GM23338 (cell line): ENCODE measurements around the gene PXMP2. TPM values are rescaled to one million over a fixed set of nuclear protein-coding genes. Genes with fewer than 3 reads are reported as not detected.

ENCODE experiments used
- ATAC-seq: fragments of 200-7000 bp; cut with Tn5 transposase; 3 replicates; pipeline ENCODE4 v1.9.1; 2020
- DNase-seq: peaks from one replicate; pipeline ENCODE4 v3.0.0-alpha.2; 2015; ENCODE audit warnings: low spot score
- H2AFZ ChIP-seq: fragments of 200-600 bp; sonication (generic); 2 replicates; pipeline ENCODE4 v1.8.0; 2016; ENCODE audit warnings: antibody characterized with exemption, mild to moderate bottlenecking, moderate library complexity
- H3F3A ChIP-seq: fragments of 200-600 bp; sonication (generic); replicated peaks from 2 replicates; pipeline ENCODE4 v1.8.0; 2017; ENCODE audit warnings: antibody characterized with exemption, mixed run types, low read depth
- H3K27ac ChIP-seq: fragments of 200-600 bp; sonication (generic); 2 replicates; pipeline ENCODE4 v1.6.1; 2016; ENCODE audit warnings: low read depth
- H3K27me3 ChIP-seq: fragments of 200-600 bp; sonication (generic); 2 replicates; pipeline ENCODE4 v1.8.0; 2016; ENCODE audit warnings: mild to moderate bottlenecking, mixed run types, moderate library complexity; ENCODE audit not compliant: insufficient read depth
- H3K36me3 ChIP-seq: fragments of 200-600 bp; sonication (generic); 2 replicates; pipeline ENCODE4 v1.8.0; 2016; ENCODE audit warnings: mild to moderate bottlenecking; ENCODE audit not compliant: insufficient read depth
- H3K4me1 ChIP-seq: fragments of 200-600 bp; sonication (generic); 2 replicates; pipeline ENCODE4 v1.8.0; 2016; ENCODE audit warnings: mild to moderate bottlenecking, moderate library complexity; ENCODE audit not compliant: insufficient read depth
- H3K4me2 ChIP-seq: fragments of 200-600 bp; sonication (generic); 2 replicates; pipeline ENCODE4 v1.7.1; 2017; ENCODE audit warnings: mixed run types
- H3K4me3 ChIP-seq: fragments of 200-600 bp; sonication (generic); 2 replicates; pipeline ENCODE4 v1.6.1; 2016; ENCODE audit warnings: mixed run types
- H3K79me2 ChIP-seq: fragments of 200-600 bp; sonication (generic); replicated peaks from 2 replicates; pipeline ENCODE4 v1.8.0; 2017; ENCODE audit warnings: mild to moderate bottlenecking; ENCODE audit not compliant: insufficient read depth
- H3K9me2 ChIP-seq: fragments of 200-600 bp; sonication (generic); 2 replicates; pipeline ENCODE4 v1.8.0; 2017; ENCODE audit not compliant: insufficient read depth
- H4K20me1 ChIP-seq: fragments of 200-600 bp; sonication (generic); replicated peaks from 2 replicates; pipeline ENCODE4 v1.8.0; 2017; ENCODE audit warnings: mild to moderate bottlenecking; ENCODE audit not compliant: insufficient read depth
- H3K27ac Mint-ChIP-seq: 2 replicates; pipeline ENCODE4 v1.8.0; 2020; ENCODE audit warnings: inconsistent platforms, mild to moderate bottlenecking, moderate library complexity, mixed read lengths
- H3K27me3 Mint-ChIP-seq: 3 replicates; pipeline ENCODE4 v1.8.0; 2022; ENCODE audit warnings: low read depth, mild to moderate bottlenecking, moderate library complexity, mixed read lengths, inconsistent platforms; ENCODE audit not compliant: insufficient read depth, poor library complexity
- H3K36me3 Mint-ChIP-seq: 3 replicates; pipeline ENCODE4 v1.8.0; 2021; ENCODE audit warnings: low read depth, mild to moderate bottlenecking, inconsistent platforms, moderate library complexity, mixed read lengths
- H3K4me1 Mint-ChIP-seq: 3 replicates; pipeline ENCODE4 v1.8.0; 2020; ENCODE audit warnings: mild to moderate bottlenecking, inconsistent platforms, mixed read lengths
- H3K4me3 Mint-ChIP-seq: 3 replicates; pipeline ENCODE4 v1.8.0; 2021; ENCODE audit warnings: moderate library complexity, mild to moderate bottlenecking, inconsistent platforms, mixed read lengths
- H3K9me3 Mint-ChIP-seq: 3 replicates; pipeline ENCODE4 v1.8.0; 2020; ENCODE audit warnings: moderate library complexity, mild to moderate bottlenecking, inconsistent platforms, mixed read lengths
- CREB1 ChIP-seq: fragments of 250-450 bp; sonication (Bioruptor Pico); IDR thresholded peaks from 2 replicates; pipeline ENCODE4 v1.5.0; 2020; ENCODE audit warnings: low read depth, mild to moderate bottlenecking, moderate library complexity
- CTCF ChIP-seq, 2 experiments: fragments of 200-600 bp in 1 of 2; sonication (generic) in 1 of 2; conservative IDR thresholded peaks; 2 replicates each; pipeline versions ENCODE4 v1.5.1 to v1.6.1; 2016 to 2017; ENCODE audit warnings: antibody characterized with exemption in 2 of 2, low read depth in 2 of 2, mild to moderate bottlenecking in 2 of 2, moderate library complexity in 1 of 2
- EZH2 ChIP-seq: fragments of 200-600 bp; sonication (generic); IDR thresholded peaks from one replicate; pipeline ENCODE4 v1.8.0; 2017; ENCODE audit warnings: antibody characterized with exemption, mild to moderate bottlenecking, low read depth; ENCODE audit not compliant: unreplicated experiment
- EZH2phosphoT487 ChIP-seq: fragments of 200-600 bp; sonication (generic); IDR thresholded peaks from one replicate; pipeline ENCODE4 v1.8.1; 2018; ENCODE audit warnings: antibody characterized with exemption; ENCODE audit not compliant: unreplicated experiment
- JUNB ChIP-seq: IDR thresholded peaks from one replicate; pipeline ENCODE4 v1.6.1; 2016; ENCODE audit warnings: antibody characterized with exemption; ENCODE audit not compliant: unreplicated experiment
- NANOG ChIP-seq: IDR thresholded peaks from 2 replicates; pipeline ENCODE4 v1.6.1; 2016; ENCODE audit warnings: antibody characterized with exemption, borderline replicate concordance
- POLR2AphosphoS5 ChIP-seq: IDR thresholded peaks from 2 replicates; pipeline ENCODE4 v1.6.1; 2016; ENCODE audit warnings: antibody characterized with exemption, low read depth
- REST ChIP-seq: IDR thresholded peaks from one replicate; pipeline ENCODE4 v1.6.1; 2018; ENCODE audit warnings: antibody characterized with exemption; ENCODE audit not compliant: unreplicated experiment
- STAT1 ChIP-seq: IDR thresholded peaks from one replicate; pipeline ENCODE4 v1.6.1; 2016; ENCODE audit warnings: antibody characterized with exemption; ENCODE audit not compliant: unreplicated experiment
- ZNF114 ChIP-seq: fragments of 250-450 bp; sonication (Bioruptor Pico); IDR thresholded peaks from 2 replicates; pipeline ENCODE4 v1.5.0; 2020; ENCODE audit warnings: mild to moderate bottlenecking, moderate library complexity
- ZNF331 ChIP-seq: fragments of 250-450 bp; sonication (Bioruptor Pico); IDR thresholded peaks from 2 replicates; pipeline ENCODE4 v1.5.0; 2020; ENCODE audit warnings: low read depth, mild to moderate bottlenecking, moderate library complexity
- polyA plus RNA-seq: library from polyadenylated mRNA; unstranded; fragments of >200 nt; fragmentation: Nextera tagmentation; extraction: Ambion mirVana; gene quantifications from 2 replicates; pipeline ENCODE4 v1.2.1, GENCODE V29; 2016
- total RNA-seq: library from RNA; depleted of rRNA; stranded (reverse); fragments of >200 nt; shearing (Covaris generic); gene quantifications from 2 replicates; pipeline ENCODE4 v1.2.3, GENCODE V29; 2014
- TF ChIP-seq, protein P1 (sequence below): IDR thresholded peaks from 2 replicates; pipeline ENCODE4 v1.6.1; 2016; ENCODE audit warnings: antibody characterized with exemption
- TF ChIP-seq, protein P2 (sequence below): fragments of 250-450 bp; sonication (Bioruptor Pico); IDR thresholded peaks from 2 replicates; pipeline ENCODE4 v1.5.0; 2020; ENCODE audit warnings: mild to moderate bottlenecking, moderate library complexity

PXMP2 gene
- total and polyA plus RNA-seq, 2 experiments from 2014 or later, result 17.3 to 19.7 TPM

DNA sequence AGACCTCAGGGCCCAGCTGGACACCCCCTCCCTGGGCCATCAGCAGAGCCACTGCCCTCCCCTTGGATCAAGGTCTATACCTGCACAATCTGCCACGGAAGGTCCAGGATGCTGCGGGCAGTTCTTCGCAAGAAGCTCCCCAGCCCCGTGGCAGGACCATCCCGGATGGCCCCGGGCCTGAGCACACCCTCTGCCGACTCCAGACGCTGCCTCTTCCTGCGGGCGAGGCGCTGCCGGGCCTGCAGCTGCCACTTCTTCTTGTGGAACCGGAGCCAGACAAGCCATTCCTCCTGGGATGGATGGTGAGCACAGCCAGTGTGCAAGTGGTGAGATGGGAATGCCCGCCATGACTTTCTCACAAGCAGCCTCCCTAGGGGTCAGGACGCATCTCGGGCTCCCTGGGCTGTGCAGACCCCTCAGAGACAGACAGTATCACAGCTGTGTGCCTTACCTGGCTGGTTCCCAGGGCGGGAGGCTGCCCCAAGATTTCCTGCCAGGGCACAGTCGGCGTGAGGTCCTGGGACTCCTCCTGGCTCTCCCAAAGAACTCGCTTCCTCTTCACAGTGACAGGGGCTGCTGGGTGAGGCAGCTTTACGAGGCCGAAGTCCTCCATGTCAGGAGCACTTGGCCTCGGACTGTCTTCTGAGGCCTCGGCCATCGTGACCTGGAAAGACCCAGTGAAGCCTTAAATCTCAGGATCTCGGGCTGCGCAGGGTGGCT, 38.0 kb upstream of the PXMP2 start:
- peaks cover 17% of the 10 kb centered on the region for H4K20me1 ChIP-seq
- H3K36me3 ChIP-seq, result peaks cover 49% of the 10 kb centered on the region
- no peaks in the 10 kb centered on the region for H3K4me1 Mint-ChIP-seq
- no peaks in the 10 kb centered on the region for H3K27me3 ChIP-seq
- no peaks in the 10 kb centered on the region for H3K4me1 ChIP-seq
- no peaks in the 10 kb centered on the region for H3F3A ChIP-seq
- no peak overlapping the region for H3K4me3 Mint-ChIP-seq
- H3K36me3 Mint-ChIP-seq, result peaks cover 81% of the 10 kb centered on the region
- DNase-seq, result no peak
- H3K27me3 Mint-ChIP-seq, result peaks cover 2% of the 10 kb centered on the region
- H3K4me3 ChIP-seq, result no peak overlapping the region
- no peak overlapping the region for H3K4me2 ChIP-seq
- TF ChIP-seq JUNB (no peak), CREB1 (no peak), STAT1 (no peak), ZNF331 (no peak), POLR2AphosphoS5 (no peak), NANOG (no peak), ZNF114 (no peak), CTCF (conservative IDR thresholded peaks at IDR 0.05; ENCODE audit: low read depth in 2 of 2) (no peak), REST (no peak), EZH2phosphoT487 (no peak), EZH2 (no peak)
- TF ChIP-seq, protein P1, sequence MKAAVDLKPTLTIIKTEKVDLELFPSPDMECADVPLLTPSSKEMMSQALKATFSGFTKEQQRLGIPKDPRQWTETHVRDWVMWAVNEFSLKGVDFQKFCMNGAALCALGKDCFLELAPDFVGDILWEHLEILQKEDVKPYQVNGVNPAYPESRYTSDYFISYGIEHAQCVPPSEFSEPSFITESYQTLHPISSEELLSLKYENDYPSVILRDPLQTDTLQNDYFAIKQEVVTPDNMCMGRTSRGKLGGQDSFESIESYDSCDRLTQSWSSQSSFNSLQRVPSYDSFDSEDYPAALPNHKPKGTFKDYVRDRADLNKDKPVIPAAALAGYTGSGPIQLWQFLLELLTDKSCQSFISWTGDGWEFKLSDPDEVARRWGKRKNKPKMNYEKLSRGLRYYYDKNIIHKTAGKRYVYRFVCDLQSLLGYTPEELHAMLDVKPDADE, result no peak
- TF ChIP-seq, protein P2, sequence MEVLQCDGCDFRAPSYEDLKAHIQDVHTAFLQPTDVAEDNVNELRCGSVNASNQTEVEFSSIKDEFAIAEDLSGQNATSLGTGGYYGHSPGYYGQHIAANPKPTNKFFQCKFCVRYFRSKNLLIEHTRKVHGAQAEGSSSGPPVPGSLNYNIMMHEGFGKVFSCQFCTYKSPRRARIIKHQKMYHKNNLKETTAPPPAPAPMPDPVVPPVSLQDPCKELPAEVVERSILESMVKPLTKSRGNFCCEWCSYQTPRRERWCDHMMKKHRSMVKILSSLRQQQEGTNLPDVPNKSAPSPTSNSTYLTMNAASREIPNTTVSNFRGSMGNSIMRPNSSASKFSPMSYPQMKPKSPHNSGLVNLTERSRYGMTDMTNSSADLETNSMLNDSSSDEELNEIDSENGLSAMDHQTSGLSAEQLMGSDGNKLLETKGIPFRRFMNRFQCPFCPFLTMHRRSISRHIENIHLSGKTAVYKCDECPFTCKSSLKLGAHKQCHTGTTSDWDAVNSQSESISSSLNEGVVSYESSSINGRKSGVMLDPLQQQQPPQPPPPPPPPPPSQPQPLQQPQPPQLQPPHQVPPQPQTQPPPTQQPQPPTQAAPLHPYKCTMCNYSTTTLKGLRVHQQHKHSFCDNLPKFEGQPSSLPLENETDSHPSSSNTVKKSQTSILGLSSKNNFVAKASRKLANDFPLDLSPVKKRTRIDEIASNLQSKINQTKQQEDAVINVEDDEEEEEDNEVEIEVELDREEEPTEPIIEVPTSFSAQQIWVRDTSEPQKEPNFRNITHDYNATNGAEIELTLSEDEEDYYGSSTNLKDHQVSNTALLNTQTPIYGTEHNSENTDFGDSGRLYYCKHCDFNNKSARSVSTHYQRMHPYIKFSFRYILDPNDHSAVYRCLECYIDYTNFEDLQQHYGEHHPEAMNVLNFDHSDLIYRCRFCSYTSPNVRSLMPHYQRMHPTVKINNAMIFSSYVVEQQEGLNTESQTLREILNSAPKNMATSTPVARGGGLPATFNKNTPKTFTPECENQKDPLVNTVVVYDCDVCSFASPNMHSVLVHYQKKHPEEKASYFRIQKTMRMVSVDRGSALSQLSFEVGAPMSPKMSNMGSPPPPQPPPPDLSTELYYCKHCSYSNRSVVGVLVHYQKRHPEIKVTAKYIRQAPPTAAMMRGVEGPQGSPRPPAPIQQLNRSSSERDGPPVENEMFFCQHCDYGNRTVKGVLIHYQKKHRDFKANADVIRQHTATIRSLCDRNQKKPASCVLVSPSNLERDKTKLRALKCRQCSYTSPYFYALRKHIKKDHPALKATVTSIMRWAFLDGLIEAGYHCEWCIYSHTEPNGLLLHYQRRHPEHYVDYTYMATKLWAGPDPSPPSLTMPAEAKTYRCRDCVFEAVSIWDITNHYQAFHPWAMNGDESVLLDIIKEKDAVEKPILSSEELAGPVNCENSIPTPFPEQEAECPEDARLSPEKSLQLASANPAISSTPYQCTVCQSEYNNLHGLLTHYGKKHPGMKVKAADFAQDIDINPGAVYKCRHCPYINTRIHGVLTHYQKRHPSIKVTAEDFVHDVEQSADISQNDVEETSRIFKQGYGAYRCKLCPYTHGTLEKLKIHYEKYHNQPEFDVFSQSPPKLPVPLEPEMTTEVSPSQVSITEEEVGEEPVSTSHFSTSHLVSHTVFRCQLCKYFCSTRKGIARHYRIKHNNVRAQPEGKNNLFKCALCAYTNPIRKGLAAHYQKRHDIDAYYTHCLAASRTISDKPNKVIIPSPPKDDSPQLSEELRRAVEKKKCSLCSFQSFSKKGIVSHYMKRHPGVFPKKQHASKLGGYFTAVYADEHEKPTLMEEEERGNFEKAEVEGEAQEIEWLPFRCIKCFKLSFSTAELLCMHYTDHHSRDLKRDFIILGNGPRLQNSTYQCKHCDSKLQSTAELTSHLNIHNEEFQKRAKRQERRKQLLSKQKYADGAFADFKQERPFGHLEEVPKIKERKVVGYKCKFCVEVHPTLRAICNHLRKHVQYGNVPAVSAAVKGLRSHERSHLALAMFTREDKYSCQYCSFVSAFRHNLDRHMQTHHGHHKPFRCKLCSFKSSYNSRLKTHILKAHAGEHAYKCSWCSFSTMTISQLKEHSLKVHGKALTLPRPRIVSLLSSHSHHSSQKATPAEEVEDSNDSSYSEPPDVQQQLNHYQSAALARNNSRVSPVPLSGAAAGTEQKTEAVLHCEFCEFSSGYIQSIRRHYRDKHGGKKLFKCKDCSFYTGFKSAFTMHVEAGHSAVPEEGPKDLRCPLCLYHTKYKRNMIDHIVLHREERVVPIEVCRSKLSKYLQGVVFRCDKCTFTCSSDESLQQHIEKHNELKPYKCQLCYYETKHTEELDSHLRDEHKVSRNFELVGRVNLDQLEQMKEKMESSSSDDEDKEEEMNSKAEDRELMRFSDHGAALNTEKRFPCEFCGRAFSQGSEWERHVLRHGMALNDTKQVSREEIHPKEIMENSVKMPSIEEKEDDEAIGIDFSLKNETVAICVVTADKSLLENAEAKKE (CRISPR knock-in tag), result no peak
- no peak overlapping the region for H2AFZ ChIP-seq
- H3K9me2 ChIP-seq, result no peaks in the 10 kb centered on the region
- H3K27ac Mint-ChIP-seq, result no peak overlapping the region
- ATAC-seq, result no peak
- H3K79me2 ChIP-seq, result no peaks in the 10 kb centered on the region
- no peaks in the 10 kb centered on the region for H3K9me3 Mint-ChIP-seq
- H3K27ac ChIP-seq, result no peak overlapping the region
